IMR-90 (cell line): ENCODE data around the gene HDAC9.

Source experiments
- CHD1 ChIP-seq: IDR thresholded peaks from 2 replicates; pipeline ENCODE4 v1.6.1; 2012; ENCODE audit warnings: low read depth, low read length, improper control_type of control experiment
- SMC3 ChIP-seq: fragments of 150-350 bp; IDR thresholded peaks from 2 replicates; pipeline ENCODE4 v1.6.1; 2016; ENCODE audit warnings: low read depth, mild to moderate bottlenecking, antibody characterized with exemption, low read length, moderate library complexity
- TF ChIP-seq, protein P1 (sequence below): conservative IDR thresholded peaks from 2 replicates; pipeline ENCODE4 v1.5.1; 2012; ENCODE audit warnings: mild to moderate bottlenecking, low read depth, low read length, improper control_type of control experiment

DNA sequence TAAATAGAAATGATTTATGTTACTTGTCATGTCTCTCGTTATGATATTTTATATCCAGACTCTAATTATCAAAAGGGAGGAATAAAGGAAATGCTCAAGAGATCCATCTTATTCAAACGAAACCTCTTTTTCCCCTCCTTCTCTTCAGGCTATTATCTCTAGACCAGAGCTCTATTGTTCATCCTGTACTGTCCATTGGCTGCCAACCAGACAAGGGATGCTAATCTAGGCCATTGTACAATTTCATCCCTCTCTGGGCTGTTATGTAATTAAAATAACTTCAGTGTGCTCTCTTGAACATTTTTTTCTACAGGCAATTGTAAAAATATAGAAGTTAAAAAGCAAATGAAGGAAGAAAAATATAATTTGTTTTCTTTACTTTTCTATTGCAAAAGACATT lies 220.4 kb downstream of the HDAC9 start:
- TF ChIP-seq, protein P1, sequence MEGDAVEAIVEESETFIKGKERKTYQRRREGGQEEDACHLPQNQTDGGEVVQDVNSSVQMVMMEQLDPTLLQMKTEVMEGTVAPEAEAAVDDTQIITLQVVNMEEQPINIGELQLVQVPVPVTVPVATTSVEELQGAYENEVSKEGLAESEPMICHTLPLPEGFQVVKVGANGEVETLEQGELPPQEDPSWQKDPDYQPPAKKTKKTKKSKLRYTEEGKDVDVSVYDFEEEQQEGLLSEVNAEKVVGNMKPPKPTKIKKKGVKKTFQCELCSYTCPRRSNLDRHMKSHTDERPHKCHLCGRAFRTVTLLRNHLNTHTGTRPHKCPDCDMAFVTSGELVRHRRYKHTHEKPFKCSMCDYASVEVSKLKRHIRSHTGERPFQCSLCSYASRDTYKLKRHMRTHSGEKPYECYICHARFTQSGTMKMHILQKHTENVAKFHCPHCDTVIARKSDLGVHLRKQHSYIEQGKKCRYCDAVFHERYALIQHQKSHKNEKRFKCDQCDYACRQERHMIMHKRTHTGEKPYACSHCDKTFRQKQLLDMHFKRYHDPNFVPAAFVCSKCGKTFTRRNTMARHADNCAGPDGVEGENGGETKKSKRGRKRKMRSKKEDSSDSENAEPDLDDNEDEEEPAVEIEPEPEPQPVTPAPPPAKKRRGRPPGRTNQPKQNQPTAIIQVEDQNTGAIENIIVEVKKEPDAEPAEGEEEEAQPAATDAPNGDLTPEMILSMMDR, result no peak
- no peak for TF ChIP-seq SMC3
- no peak for TF ChIP-seq CHD1
